Osteocyte (in vitro differentiated cells): ENCODE data around the gene CCDC174. TPM values are rescaled to one million over a fixed set of nuclear protein-coding genes. Genes with fewer than 3 reads are reported as not detected.

ENCODE experiments used
- DNase-seq: peaks from one replicate; pipeline ENCODE4 v3.0.0; 2021; ENCODE audit warnings: mixed read lengths; ENCODE audit not compliant: unreplicated experiment; ENCODE audit errors: extremely low spot score
- H3K27ac Mint-ChIP-seq: one replicate; pipeline ENCODE4 v1.8.0; 2021; ENCODE audit warnings: mild to moderate bottlenecking, mixed read lengths; ENCODE audit not compliant: unreplicated experiment
- H3K27me3 Mint-ChIP-seq: one replicate; pipeline ENCODE4 v1.8.0; 2021; ENCODE audit warnings: mixed read lengths; ENCODE audit not compliant: unreplicated experiment
- H3K36me3 Mint-ChIP-seq: one replicate; pipeline ENCODE4 v1.8.0; 2021; ENCODE audit warnings: mixed read lengths; ENCODE audit not compliant: unreplicated experiment
- H3K4me1 Mint-ChIP-seq: one replicate; pipeline ENCODE4 v1.8.0; 2021; ENCODE audit warnings: mixed read lengths; ENCODE audit not compliant: unreplicated experiment
- H3K4me3 Mint-ChIP-seq: one replicate; pipeline ENCODE4 v1.8.0; 2021; ENCODE audit warnings: mild to moderate bottlenecking, moderate library complexity, mixed read lengths; ENCODE audit not compliant: unreplicated experiment
- H3K9me3 Mint-ChIP-seq: one replicate; pipeline ENCODE4 v1.8.0; 2021; ENCODE audit warnings: mixed read lengths; ENCODE audit not compliant: unreplicated experiment
- CTCF ChIP-seq: fragments of 200-600 bp; sonication (generic); IDR thresholded peaks from 2 replicates; pipeline ENCODE4 v1.5.0; 2021; ENCODE audit warnings: antibody characterized with exemption, mild to moderate bottlenecking, moderate library complexity
- total RNA-seq: library from RNA; stranded (reverse); gene quantifications from 2 replicates; pipeline ENCODE4 v1.2.1, GENCODE V29; 2021

Gene CCDC174
- total RNA-seq, 1 donor from 2014 or later = 18.4 TPM

- no peaks in the 10 kb centered on the region for H3K9me3 Mint-ChIP-seq
- TF ChIP-seq CTCF = no peak
- no peak for DNase-seq
- no peak overlapping the region for H3K27ac Mint-ChIP-seq
- H3K36me3 Mint-ChIP-seq = no peaks in the 10 kb centered on the region
- H3K4me3 Mint-ChIP-seq = no peak overlapping the region
- H3K27me3 Mint-ChIP-seq = peaks cover 50% of the 10 kb centered on the region
- no peaks in the 10 kb centered on the region for H3K4me1 Mint-ChIP-seq
Measured at GRCh38 chr3:14619605-14620004, 32.0 kb upstream of the CCDC174 start.

GRCh38 chr3:14620512-14620911 lies 31.1 kb upstream of the CCDC174 start:
- no peak for DNase-seq
- no peaks in the 10 kb centered on the region for H3K36me3 Mint-ChIP-seq
- no peak for TF ChIP-seq CTCF
- no peaks in the 10 kb centered on the region for H3K4me1 Mint-ChIP-seq
- H3K4me3 Mint-ChIP-seq = no peak overlapping the region
- peaks cover 45% of the 10 kb centered on the region for H3K27me3 Mint-ChIP-seq
- H3K9me3 Mint-ChIP-seq = no peaks in the 10 kb centered on the region
- H3K27ac Mint-ChIP-seq = no peak overlapping the region

GRCh38 chr3:14621093-14621492 lies 30.5 kb upstream of the CCDC174 start:
- no peaks in the 10 kb centered on the region for H3K9me3 Mint-ChIP-seq
- peaks cover 39% of the 10 kb centered on the region for H3K27me3 Mint-ChIP-seq
- TF ChIP-seq CTCF = no peak
- DNase-seq = no peak
- H3K27ac Mint-ChIP-seq = no peak overlapping the region
- no peaks in the 10 kb centered on the region for H3K4me1 Mint-ChIP-seq
- no peaks in the 10 kb centered on the region for H3K36me3 Mint-ChIP-seq
- no peak overlapping the region for H3K4me3 Mint-ChIP-seq

- no peaks in the 10 kb centered on the region for H3K4me1 Mint-ChIP-seq
Measured at GRCh38 chr3:14622368-14622767, 29.2 kb upstream of the CCDC174 start.

GRCh38 chr3:14623569-14624051 lies 28.0 kb upstream of the CCDC174 start:
- H3K36me3 Mint-ChIP-seq = no peaks in the 10 kb centered on the region
- no peaks in the 10 kb centered on the region for H3K4me1 Mint-ChIP-seq
- H3K4me3 Mint-ChIP-seq = no peak overlapping the region

More at GRCh38 chr3:14622368-14622767, 29.2 kb upstream of the CCDC174 start:
- no peak overlapping the region for H3K4me3 Mint-ChIP-seq
- no peaks in the 10 kb centered on the region for H3K9me3 Mint-ChIP-seq
- no peak for DNase-seq
- H3K27me3 Mint-ChIP-seq = peaks cover 30% of the 10 kb centered on the region
- H3K27ac Mint-ChIP-seq = no peak overlapping the region
- no peak for TF ChIP-seq CTCF
- H3K36me3 Mint-ChIP-seq = no peaks in the 10 kb centered on the region

More at GRCh38 chr3:14623569-14624051, 28.0 kb upstream of the CCDC174 start:
- no peak for DNase-seq
- Mint-ChIP-seq H3K27ac (no peak overlapping the region), H3K27me3 (peaks cover 25% of the 10 kb centered on the region), H3K9me3 (no peaks in the 10 kb centered on the region)
- no peak for TF ChIP-seq CTCF
